GOT3 (cell line): ENCODE measurements around the gene BRICD5.

Experiments
- DNase-seq: peaks from one replicate; lab custom pipeline; 2025; ENCODE audit warnings: mixed read lengths; lab: John Stamatoyannopoulos, UW

BRICD5 gene

DNA sequence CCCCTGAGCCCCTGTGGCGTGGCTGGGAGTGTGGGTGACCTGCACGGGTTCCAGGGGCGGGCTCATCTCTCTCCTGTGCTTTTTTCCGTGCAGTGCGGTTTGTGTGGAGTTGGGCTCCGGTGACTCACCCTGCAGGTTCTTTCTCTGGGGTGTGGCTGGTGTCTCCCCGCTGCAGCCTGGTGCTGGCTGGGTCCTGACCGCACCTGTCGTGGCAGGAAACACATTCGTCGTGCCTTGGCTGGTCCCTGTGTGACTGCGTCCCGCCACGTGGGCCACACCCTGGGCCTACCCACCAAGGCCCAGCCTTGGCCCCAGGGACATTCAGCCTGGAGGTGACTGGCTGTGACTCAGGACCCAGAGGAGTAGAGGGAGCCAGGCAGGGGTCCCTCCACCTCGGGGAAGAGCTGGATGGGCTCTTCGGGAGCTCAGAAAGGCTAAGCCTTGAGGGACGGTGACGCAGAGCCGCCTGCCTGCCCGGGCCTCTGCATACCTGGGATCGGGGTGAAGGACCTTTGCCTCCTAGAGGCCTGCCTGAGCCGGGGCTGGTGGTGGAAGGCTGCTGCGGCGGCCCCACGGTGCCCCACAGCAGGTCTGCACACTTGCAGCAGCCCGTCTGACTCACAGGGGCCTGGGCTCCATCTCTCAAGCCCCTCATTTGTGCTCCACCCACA lies 47.3 kb downstream of the BRICD5 start:
- DNase-seq: no peak

DNA sequence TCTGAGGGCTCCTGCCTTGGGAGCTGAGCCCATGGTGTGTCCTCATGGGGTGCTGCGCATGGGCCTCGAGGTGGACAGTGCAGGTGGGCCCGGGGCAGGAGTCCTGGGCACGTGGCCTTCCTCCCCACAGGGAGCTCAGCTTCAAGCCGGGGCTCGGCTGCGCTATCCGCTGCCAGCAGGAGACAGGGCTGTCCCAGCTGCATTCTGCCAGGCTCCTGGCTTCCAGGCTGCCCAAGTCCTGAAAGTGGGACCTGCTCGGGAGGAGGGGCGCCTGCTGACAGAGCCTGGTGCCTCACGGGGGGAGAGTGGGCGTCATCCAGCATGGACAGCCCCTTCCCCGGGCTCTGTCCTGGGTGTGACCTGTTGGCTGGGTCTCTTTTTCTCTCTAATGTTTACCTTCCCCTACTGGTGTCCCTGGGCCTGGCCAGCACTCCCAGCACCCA lies 48.0 kb downstream of the BRICD5 start:
- DNase-seq: no peak

DNA sequence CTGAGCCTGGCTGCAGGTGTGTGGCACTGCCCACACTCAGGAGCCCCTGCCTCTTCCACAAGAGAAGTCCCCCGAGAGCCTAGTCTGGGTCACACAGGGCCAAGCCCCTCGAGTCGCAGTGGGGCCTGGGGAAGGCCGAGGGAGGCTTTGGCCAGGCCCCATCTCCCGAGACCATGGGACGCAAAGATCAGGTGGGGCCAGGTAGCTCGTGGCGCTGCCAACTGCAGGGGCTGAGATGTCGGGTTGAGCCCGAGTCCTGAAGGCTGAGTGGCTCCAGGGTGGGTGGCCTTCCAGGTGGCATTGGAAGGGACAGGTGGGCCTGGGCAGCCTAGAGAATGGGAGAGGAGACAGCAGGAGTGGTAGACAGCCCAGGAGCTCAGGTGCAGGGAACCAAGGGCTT lies 48.8 kb downstream of the BRICD5 start:
- no peak for DNase-seq

DNA sequence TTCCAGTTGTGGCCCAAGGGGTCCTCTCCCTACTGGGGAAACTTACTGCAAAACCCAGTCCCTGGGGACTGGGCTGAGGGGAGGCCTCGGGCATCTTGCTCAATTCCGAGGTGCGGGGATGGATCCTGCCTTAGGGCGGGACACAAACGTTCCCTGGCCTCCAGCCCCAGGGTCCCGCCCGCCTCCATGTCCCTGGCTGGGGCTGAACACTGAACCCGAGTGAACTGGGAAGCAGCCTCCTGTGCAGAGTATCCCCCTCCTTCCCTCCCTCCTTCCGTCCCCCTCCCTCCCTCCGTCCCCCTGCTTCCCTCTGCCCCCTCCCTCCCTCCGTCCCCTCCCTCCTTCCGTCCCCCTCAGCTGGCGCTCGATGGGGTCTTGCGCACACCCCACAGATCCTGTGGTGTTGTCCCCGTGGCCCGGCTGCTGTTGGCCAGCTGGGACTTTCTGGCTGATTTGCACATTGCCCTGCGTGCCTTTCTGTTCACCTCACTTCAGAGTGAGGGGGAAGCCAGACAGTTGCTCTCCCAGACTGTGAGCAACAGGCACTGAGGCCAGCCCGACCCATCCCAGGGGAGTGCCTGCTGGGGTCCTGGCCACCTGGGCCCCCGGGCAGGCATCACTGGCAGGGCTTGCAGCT lies 49.6 kb downstream of the BRICD5 start:
- no peak for DNase-seq
